ENCODE data around the gene PIAS4.

DNA sequence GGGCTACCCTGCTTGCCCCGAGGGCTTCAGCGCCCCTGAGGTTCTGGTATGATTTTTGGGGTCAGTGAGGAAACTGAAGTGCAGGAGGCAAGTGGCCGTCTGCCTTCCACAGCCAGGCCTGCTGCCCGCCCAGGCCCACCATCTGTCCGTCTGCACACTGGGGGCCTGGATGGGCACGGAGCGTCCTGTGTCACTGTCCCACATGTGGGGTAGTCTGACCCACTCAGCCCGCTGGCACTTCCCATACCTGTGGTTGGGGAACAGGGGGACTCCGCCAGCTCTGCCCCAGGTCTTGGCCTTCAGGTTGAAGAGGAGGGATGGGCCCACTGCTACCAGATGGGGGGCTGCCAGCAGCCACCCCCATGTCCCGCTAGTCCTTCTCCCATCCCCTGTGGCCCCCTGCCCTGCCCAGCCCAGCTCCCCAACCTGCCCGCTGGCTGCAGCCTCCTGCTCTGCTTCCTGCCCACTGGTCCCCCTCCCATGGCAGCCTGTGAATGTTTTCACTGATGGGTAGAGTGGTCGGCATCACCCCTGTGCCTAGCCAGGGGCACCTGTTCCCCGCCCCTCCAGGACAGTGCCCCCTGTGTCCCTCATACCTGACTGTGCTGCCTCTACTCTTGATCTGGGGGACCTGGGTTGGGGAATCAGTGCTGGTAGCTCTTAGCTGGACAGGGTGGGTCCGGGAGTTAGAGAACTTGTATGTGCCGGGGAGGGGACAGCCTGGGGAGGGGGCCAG lies 9.5 kb downstream of the PIAS4 start:
- no peak for TF ChIP-seq RNF2 (IDR thresholded peaks at IDR 0.05)
- TF ChIP-seq CBFA2T3 (IDR thresholded peaks at IDR 0.05): no peak
- no peak for TF ChIP-seq BACH1 (tag; IDR thresholded peaks at IDR 0.05)
- TF ChIP-seq, protein P1, sequence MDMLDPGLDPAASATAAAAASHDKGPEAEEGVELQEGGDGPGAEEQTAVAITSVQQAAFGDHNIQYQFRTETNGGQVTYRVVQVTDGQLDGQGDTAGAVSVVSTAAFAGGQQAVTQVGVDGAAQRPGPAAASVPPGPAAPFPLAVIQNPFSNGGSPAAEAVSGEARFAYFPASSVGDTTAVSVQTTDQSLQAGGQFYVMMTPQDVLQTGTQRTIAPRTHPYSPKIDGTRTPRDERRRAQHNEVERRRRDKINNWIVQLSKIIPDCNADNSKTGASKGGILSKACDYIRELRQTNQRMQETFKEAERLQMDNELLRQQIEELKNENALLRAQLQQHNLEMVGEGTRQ (CRISPR knock-in tag; IDR thresholded peaks at IDR 0.05): no peak
- no peak for TF ChIP-seq ZNF551 (CRISPR knock-in tag; IDR thresholded peaks at IDR 0.05)
- TF ChIP-seq SRSF9 (IDR thresholded peaks at IDR 0.05; ENCODE audit: borderline replicate concordance, low read depth, low read length): no peak
- TF ChIP-seq MEF2A (IDR thresholded peaks at IDR 0.05; ENCODE audit: control insufficient read depth, low read depth, low read length): no peak
- no peak for TF ChIP-seq ZBTB8A (IDR thresholded peaks at IDR 0.05; ENCODE audit: partially characterized antibody)
- TF ChIP-seq SNIP1 (IDR thresholded peaks at IDR 0.05; ENCODE audit: low read depth): no peak
- TF ChIP-seq MXI1 (IDR thresholded peaks at IDR 0.05; ENCODE audit: low read depth, low read length): no peak
- TF ChIP-seq SIN3A (IDR thresholded peaks at IDR 0.05; ENCODE audit: borderline replicate concordance in 2 of 2, control insufficient read depth in 1 of 2, low read depth in 2 of 2, low read length in 2 of 2): no peak
